CD14-positive monocyte (primary cell): ENCODE data around the gene WDFY4. TPM values are rescaled to one million over a fixed set of nuclear protein-coding genes. Genes with fewer than 3 reads are reported as not detected.

Experiments
- DNase-seq, 3 donors: peaks; one replicate each; pipeline ENCODE4 v3.0.0-alpha.2; 2011 to 2022
- H2AFZ ChIP-seq: 2 replicates; pipeline ENCODE4 v1.6.0; 2012; ENCODE audit warnings: mild to moderate bottlenecking, low read depth, low read length, inconsistent platforms; ENCODE audit not compliant: insufficient read depth, poor library complexity, severe bottlenecking
- H3K27ac ChIP-seq, 2 donors: 1 replicate in 1 of 2; 2 replicates in 1 of 2; pipeline ENCODE4 v1.5.1; 2012 to 2013; ENCODE audit warnings: low read length in 2 of 2, control low read depth in 1 of 2, inconsistent platforms in 1 of 2, low read depth in 1 of 2, mild to moderate bottlenecking in 1 of 2
- H3K27me3 ChIP-seq, 2 donors: one replicate each; pipeline versions ENCODE4 v1.6.0 to v1.6.1; 2011 to 2013; ENCODE audit warnings: low read length in 2 of 2; ENCODE audit not compliant: control insufficient read depth in 2 of 2, insufficient read depth in 2 of 2
- H3K36me3 ChIP-seq, 2 donors: replicated peaks in 1 of 2; 1 replicate in 1 of 2; 2 replicates in 1 of 2; pipeline versions ENCODE4 v1.5.1 to v1.6.1; 2012 to 2013; ENCODE audit warnings: low read length in 2 of 2, control low read depth in 1 of 2, inconsistent platforms in 1 of 2, mild to moderate bottlenecking in 1 of 2; ENCODE audit not compliant: insufficient read depth in 2 of 2, control insufficient read depth in 1 of 2
- H3K4me1 ChIP-seq, 2 donors: 1 replicate in 1 of 2; 2 replicates in 1 of 2; pipeline versions ENCODE4 v1.5.1 to v1.6.1; 2012 to 2013; ENCODE audit warnings: low read length in 2 of 2, control low read depth in 1 of 2, inconsistent platforms in 1 of 2, mild to moderate bottlenecking in 1 of 2, moderate library complexity in 1 of 2; ENCODE audit not compliant: insufficient read depth in 2 of 2, control insufficient read depth in 1 of 2
- H3K4me2 ChIP-seq: replicated peaks from 2 replicates; pipeline ENCODE3; 2012; ENCODE audit warnings: low read length, moderate library complexity, mild to moderate bottlenecking; ENCODE audit not compliant: poor library complexity, severe bottlenecking; ENCODE audit errors: extremely low read depth
- H3K4me3 ChIP-seq, 3 experiments: fragments of 200-600 bp in 1 of 3; sonication (generic) in 1 of 3; replicated peaks in 1 of 3; 1 replicate in 2 of 3; 2 replicates in 1 of 3; pipeline ENCODE4 v1.5.1; 2011 to 2013; ENCODE audit warnings: low read length in 3 of 3, mild to moderate bottlenecking in 3 of 3, control low read depth in 2 of 3, low read depth in 2 of 3, inconsistent platforms in 1 of 3, moderate library complexity in 1 of 3
- H3K79me2 ChIP-seq: 2 replicates; pipeline ENCODE4 v1.6.0; 2012; ENCODE audit warnings: mild to moderate bottlenecking, control low read depth, inconsistent platforms, low read length, moderate library complexity; ENCODE audit not compliant: insufficient read depth
- H3K9ac ChIP-seq: 2 replicates; pipeline ENCODE4 v1.6.0; 2017; ENCODE audit warnings: low read length, mild to moderate bottlenecking; ENCODE audit not compliant: insufficient read depth, poor library complexity, severe bottlenecking
- H3K9me3 ChIP-seq, 2 donors: replicated peaks in 1 of 2; 1 replicate in 1 of 2; 2 replicates in 1 of 2; pipeline versions ENCODE4 v1.5.1 to v1.6.1; 2012 to 2013; ENCODE audit warnings: low read length in 2 of 2, control low read depth in 1 of 2; ENCODE audit not compliant: control insufficient read depth in 1 of 2, insufficient read depth in 1 of 2
- H4K20me1 ChIP-seq: 2 replicates; pipeline ENCODE4 v1.6.0; 2012; ENCODE audit warnings: mild to moderate bottlenecking, low read length, control low read depth, moderate library complexity; ENCODE audit not compliant: insufficient read depth
- H3K27ac Mint-ChIP-seq, 7 donors: one replicate each; pipeline ENCODE4 v1.8.0; 2020; ENCODE audit warnings: mild to moderate bottlenecking in 7 of 7, mixed read lengths in 7 of 7, moderate library complexity in 6 of 7, inconsistent platforms in 2 of 7
- H3K27me3 Mint-ChIP-seq, 3 donors: one replicate each; pipeline ENCODE4 v1.8.0; 2021 to 2022; ENCODE audit warnings: low read depth in 3 of 3, mild to moderate bottlenecking in 3 of 3, mixed read lengths in 3 of 3, moderate library complexity in 3 of 3, inconsistent platforms in 1 of 3
- H3K36me3 Mint-ChIP-seq, 2 donors: one replicate each; pipeline ENCODE4 v1.8.0; 2020; ENCODE audit warnings: mixed read lengths in 2 of 2, inconsistent platforms in 1 of 2, mild to moderate bottlenecking in 1 of 2
- H3K4me1 Mint-ChIP-seq: one replicate; pipeline ENCODE4 v1.8.0; 2020; ENCODE audit warnings: mild to moderate bottlenecking, mixed read lengths
- H3K4me3 Mint-ChIP-seq, 2 donors: one replicate each; pipeline ENCODE4 v1.8.0; 2020; ENCODE audit warnings: mild to moderate bottlenecking in 2 of 2, mixed read lengths in 2 of 2, moderate library complexity in 1 of 2
- H3K9me3 Mint-ChIP-seq, 7 donors: one replicate each; pipeline ENCODE4 v1.8.0; 2020 to 2022; ENCODE audit warnings: mixed read lengths in 7 of 7, mild to moderate bottlenecking in 6 of 7, moderate library complexity in 6 of 7, inconsistent platforms in 2 of 7
- WGBS: methylation state at CpG from one replicate; pipeline ENCODE4 v1.1.5; 2013; ENCODE audit warnings: missing lambda C conversion rate; ENCODE audit not compliant: insufficient coverage; 5-methylcytosine and 5-hydroxymethylcytosine counted together
- intact Hi-C, 2 donors: fragments of 100-400 bp; cut with micrococcal nuclease; formaldehyde crosslinking; loops; one replicate each; pipeline versions ENCODE4 v1.15.0 to v1.15.1; 2023
- polyA plus RNA-seq, 3 donors: library from polyadenylated mRNA; depleted of rRNA in 1 of 3; unstranded in 2 of 3; stranded (reverse) in 1 of 3; fragments of 300-500 nt in 2 of 3; fragments of >200 nt in 1 of 3; fragmentation: Illumina TruSeq in 2 of 3; gene quantifications; 1 replicate in 2 of 3; 2 replicates in 1 of 3; pipeline ENCODE4 v1.2.3, GENCODE V29; 2012 to 2021
- TF ChIP-seq, protein P1 (sequence below): fragments of 200-600 bp; IDR thresholded peaks from one replicate; pipeline ENCODE4 v1.8.0; 2022; ENCODE audit warnings: antibody characterized with exemption, mild to moderate bottlenecking

WDFY4 gene
- polyA plus RNA-seq, 3 donors = 7.5 to 36.1 (median 9.8) TPM

DNA sequence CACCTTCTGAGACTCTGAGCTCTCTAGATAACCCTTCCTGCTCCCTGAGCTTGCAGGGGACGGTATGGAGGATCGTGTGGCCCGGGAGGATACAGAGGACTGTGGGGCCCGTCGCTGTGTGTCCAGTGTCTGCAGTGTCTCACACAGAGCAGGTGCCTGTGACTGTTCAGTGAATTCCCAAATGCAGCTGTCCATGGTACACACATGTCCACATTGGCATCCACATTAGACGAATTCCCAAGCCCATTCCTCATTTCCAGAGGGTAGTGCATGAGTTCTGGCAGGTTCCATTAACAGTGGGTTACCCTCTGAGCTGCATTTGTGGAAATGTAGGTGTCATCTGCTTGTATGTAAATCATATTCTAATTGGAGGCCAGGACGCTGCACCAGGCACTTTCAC, 39.5 kb downstream of the WDFY4 start:
- H3K27me3 Mint-ChIP-seq = no peaks in the 10 kb centered on the region
- peaks cover 27% of the 10 kb centered on the region for H3K4me1 Mint-ChIP-seq
- no peak overlapping the region for H3K9ac ChIP-seq
- peaks cover 10% of the 10 kb centered on the region for H3K79me2 ChIP-seq
- H3K9me3 ChIP-seq = no peaks in the 10 kb centered on the region
- no peak for DNase-seq
- H3K27ac Mint-ChIP-seq = peak overlapping the region in 5 of 7 donors; percentile 47 to 76 (median 65)
- peaks cover 0 to 2% (median 0%) of the 10 kb centered on the region in 7 donors for H3K9me3 Mint-ChIP-seq
- no peak overlapping the region for H3K4me2 ChIP-seq
- no peak overlapping the region for H3K4me3 Mint-ChIP-seq
- WGBS = 95% methylated on average over 5 of the region's 7 CpGs
- peaks cover 78 to 100% of the 10 kb centered on the region in 2 donors for H3K36me3 ChIP-seq
- peaks cover 10 to 13% of the 10 kb centered on the region in 2 donors for H3K4me1 ChIP-seq
- H3K36me3 Mint-ChIP-seq = peaks cover 62% of the 10 kb centered on the region in 2 donors
- H3K27me3 ChIP-seq = no peaks in the 10 kb centered on the region
- H2AFZ ChIP-seq = no peak overlapping the region
- TF ChIP-seq, protein P1, sequence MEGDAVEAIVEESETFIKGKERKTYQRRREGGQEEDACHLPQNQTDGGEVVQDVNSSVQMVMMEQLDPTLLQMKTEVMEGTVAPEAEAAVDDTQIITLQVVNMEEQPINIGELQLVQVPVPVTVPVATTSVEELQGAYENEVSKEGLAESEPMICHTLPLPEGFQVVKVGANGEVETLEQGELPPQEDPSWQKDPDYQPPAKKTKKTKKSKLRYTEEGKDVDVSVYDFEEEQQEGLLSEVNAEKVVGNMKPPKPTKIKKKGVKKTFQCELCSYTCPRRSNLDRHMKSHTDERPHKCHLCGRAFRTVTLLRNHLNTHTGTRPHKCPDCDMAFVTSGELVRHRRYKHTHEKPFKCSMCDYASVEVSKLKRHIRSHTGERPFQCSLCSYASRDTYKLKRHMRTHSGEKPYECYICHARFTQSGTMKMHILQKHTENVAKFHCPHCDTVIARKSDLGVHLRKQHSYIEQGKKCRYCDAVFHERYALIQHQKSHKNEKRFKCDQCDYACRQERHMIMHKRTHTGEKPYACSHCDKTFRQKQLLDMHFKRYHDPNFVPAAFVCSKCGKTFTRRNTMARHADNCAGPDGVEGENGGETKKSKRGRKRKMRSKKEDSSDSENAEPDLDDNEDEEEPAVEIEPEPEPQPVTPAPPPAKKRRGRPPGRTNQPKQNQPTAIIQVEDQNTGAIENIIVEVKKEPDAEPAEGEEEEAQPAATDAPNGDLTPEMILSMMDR = no peak
- H3K27ac ChIP-seq = peak overlapping the region in 1 of 2 donors; percentile 67
- intact Hi-C loops = no loop called here
- H4K20me1 ChIP-seq = peaks cover 7% of the 10 kb centered on the region
- H3K4me3 ChIP-seq = no peak overlapping the region

DNA sequence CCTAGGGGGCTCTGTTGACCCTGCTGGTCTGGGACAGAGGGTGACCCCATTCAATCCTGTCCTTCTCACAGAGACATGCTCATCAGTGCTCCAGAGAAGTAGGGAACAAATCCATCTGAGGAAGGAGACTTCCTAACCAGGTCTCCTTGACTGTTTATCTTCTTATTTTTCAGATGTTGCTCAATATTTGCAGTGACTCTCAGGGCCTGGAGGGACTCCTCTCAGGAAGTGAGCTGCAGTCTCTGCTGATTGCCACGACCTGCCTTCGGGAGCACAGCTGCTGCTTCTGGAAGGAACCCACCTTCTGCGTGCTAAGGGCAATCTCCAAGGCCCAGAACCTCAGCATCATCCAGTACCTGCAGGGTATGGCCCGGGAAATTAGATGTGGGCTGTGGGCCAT, 41.0 kb downstream of the WDFY4 start:
- Histone ChIP-seq H2AFZ (no peak overlapping the region), H3K27me3 (no peaks in the 10 kb centered on the region), H3K79me2 (no peaks in the 10 kb centered on the region), H4K20me1 (no peaks in the 10 kb centered on the region), H3K36me3 (peaks cover 77 to 99% of the 10 kb centered on the region in 2 donors), H3K9me3 (no peaks in the 10 kb centered on the region), H3K4me1 (peaks cover 10 to 13% of the 10 kb centered on the region in 2 donors), H3K9ac (no peak overlapping the region), H3K27ac (peak overlapping the region in 1 of 2 donors; percentile 67), H3K4me2 (no peak overlapping the region), H3K4me3 (no peak overlapping the region)
- peak overlapping the region in 5 of 7 donors; percentile 5 to 89 (median 52) for H3K27ac Mint-ChIP-seq
- H3K36me3 Mint-ChIP-seq = peaks cover 68% of the 10 kb centered on the region in 2 donors
- intact Hi-C loops = no loop called here
- no peak overlapping the region for H3K4me3 Mint-ChIP-seq
- WGBS = 51% methylated on average over 4 of the region's 4 CpGs
- H3K4me1 Mint-ChIP-seq = peaks cover 27% of the 10 kb centered on the region
- DNase-seq = peak in 1 of 3 donors; percentile 9
- H3K27me3 Mint-ChIP-seq = no peaks in the 10 kb centered on the region
- TF ChIP-seq, protein P1 = no peak
- H3K9me3 Mint-ChIP-seq = peaks cover 0 to 2% (median 0%) of the 10 kb centered on the region in 7 donors
